Measurements from ENCODE around the gene CSPG4.

DNA sequence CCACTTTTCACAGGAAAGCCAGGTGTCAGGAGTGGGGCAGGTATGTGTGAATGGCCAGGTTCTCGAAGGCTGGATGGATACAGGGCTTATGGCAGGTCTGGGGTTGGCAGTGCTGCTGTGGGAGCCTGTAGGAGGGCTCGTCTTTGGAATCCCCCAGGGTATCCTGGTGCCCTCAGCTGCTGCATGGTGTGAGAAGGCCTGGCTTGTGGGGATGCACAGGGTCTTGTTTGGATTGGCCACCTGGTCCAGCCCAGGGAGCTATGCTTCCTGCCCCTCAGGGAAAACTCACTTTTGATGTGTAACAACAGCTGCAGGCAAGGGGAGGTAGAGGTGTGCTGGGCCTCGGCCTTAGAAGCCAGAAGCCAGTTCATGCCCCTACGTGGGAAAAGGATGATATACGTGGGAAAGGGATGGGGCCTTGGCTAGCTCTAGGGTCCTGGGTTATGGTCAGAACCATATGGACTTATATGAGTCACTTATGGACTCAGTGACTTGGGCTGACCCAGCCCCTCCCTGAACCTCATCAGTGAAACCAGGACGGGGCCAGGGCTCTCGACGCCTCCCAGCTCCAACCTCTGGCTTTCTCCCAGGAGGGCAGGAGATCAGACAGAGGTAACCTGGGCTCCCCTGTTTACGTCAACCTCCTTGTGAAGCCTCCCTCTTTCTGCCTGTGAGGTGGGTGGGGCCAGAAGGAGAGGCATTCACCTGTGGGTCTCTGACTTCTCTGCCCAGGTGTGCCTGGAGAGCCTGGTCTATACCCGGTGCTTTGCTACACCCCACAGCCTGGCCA is 37.8 kb upstream of the CSPG4 start:
- TF ChIP-seq, protein P1, sequence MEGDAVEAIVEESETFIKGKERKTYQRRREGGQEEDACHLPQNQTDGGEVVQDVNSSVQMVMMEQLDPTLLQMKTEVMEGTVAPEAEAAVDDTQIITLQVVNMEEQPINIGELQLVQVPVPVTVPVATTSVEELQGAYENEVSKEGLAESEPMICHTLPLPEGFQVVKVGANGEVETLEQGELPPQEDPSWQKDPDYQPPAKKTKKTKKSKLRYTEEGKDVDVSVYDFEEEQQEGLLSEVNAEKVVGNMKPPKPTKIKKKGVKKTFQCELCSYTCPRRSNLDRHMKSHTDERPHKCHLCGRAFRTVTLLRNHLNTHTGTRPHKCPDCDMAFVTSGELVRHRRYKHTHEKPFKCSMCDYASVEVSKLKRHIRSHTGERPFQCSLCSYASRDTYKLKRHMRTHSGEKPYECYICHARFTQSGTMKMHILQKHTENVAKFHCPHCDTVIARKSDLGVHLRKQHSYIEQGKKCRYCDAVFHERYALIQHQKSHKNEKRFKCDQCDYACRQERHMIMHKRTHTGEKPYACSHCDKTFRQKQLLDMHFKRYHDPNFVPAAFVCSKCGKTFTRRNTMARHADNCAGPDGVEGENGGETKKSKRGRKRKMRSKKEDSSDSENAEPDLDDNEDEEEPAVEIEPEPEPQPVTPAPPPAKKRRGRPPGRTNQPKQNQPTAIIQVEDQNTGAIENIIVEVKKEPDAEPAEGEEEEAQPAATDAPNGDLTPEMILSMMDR (IDR thresholded peaks at IDR 0.05), result no peak
- TF ChIP-seq EZH2 (IDR thresholded peaks at IDR 0.05; ENCODE audit: borderline replicate concordance, insufficient read depth, low read depth, low read length, poor library complexity, severe bottlenecking), result no peak
